ENCODE data around the gene TMEM150C.
A peak's percentile ranks its signal among the peaks of the same experiment; 100 is the strongest.
"Not testable (repeated sequence)": the region's sequence is repeated elsewhere in the genome, so short reads cannot be mapped to it uniquely, and the experiment has no call there.

TMEM150C gene

GRCh38 chr4:82555276-82555675, 6.5 kb downstream of the TMEM150C start:
- Histone ChIP-seq H3K27me3 (replicated peaks in 2 of 5; ENCODE audit: control insufficient read depth in 4 of 5, insufficient read depth in 5 of 5, low read length in 4 of 5) (no peaks in the 10 kb centered on the region), H3K36me3 (ENCODE audit: control insufficient read depth in 4 of 4, insufficient read depth in 4 of 4, low read length in 3 of 4) (no peaks in the 10 kb centered on the region), H3K27ac (ENCODE audit: insufficient read depth in 1 of 2, low read depth in 1 of 2, low read length in 2 of 2, poor library complexity in 1 of 2, severe bottlenecking in 2 of 2) (no peak overlapping the region), H3K4me3 (ENCODE audit: control insufficient read depth in 1 of 7, extremely low read depth in 1 of 7, insufficient read depth in 4 of 7, low read depth in 2 of 7, low read length in 6 of 7) (peak overlapping the region in 1 of 7 experiments; percentile 12), H3K9me3 (ENCODE audit: control extremely low read depth in 1 of 5, control insufficient read depth in 4 of 5, insufficient read depth in 2 of 5, low read depth in 1 of 5, low read length in 4 of 5) (peaks cover 0 to under 1% (median 0%) of the 10 kb centered on the region in 5 experiments), H3K4me1 (ENCODE audit: control extremely low read depth in 1 of 4, control insufficient read depth in 4 of 4, insufficient read depth in 4 of 4, low read length in 3 of 4) (peaks cover 0 to 13% (median 7%) of the 10 kb centered on the region in 4 experiments)
- ChIA-PET POLR2A (no interaction called here), CTCF (interaction anchor here (0.9 to 1.5 kb wide), 8 partner anchors 15 to 344 kb away, joined by 3 to 7 read pairs (median 4); no protein-coding TSS in a partner anchor)
- peak; percentile 62 to 87 (median 76) for DNase-seq
- 0% methylated on average over 1 of the region's 3 CpGs for WGBS (ENCODE audit: insufficient coverage)

DNA sequence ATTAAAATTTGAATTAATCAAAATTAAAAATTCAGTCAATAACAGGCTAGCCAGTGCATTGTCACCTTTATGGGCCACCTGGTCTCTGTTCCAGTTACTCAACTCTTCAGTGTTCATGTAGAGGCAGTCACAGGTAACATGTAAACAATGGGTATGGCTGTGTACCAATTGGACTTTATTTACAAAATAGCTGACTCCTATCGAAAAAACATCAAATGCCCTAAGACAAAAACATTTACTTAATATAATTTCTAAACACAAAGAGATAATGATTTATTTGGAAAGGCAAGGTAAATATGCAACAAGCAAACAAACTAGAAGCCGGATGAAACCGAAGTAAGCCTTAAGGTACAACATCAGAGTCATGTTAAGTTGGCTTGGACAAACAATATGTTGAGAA, 8.8 kb downstream of the TMEM150C start:
- H3K36me3 ChIP-seq (ENCODE audit: control insufficient read depth in 4 of 4, insufficient read depth in 4 of 4, low read length in 3 of 4) = no peaks in the 10 kb centered on the region
- peaks cover 0 to 4% (median under 1%) of the 10 kb centered on the region in 5 experiments for H3K9me3 ChIP-seq (ENCODE audit: control extremely low read depth in 1 of 5, control insufficient read depth in 4 of 5, insufficient read depth in 2 of 5, low read depth in 1 of 5, low read length in 4 of 5)
- H3K4me1 ChIP-seq (ENCODE audit: control extremely low read depth in 1 of 4, control insufficient read depth in 4 of 4, insufficient read depth in 4 of 4, low read length in 3 of 4) = peaks cover 0 to 13% (median 7%) of the 10 kb centered on the region in 4 experiments
- DNase-seq = no peak
- ChIA-PET CTCF (no interaction called here), POLR2A (no interaction called here)
- no peaks in the 10 kb centered on the region for H3K27me3 ChIP-seq (replicated peaks in 2 of 5; ENCODE audit: control insufficient read depth in 4 of 5, insufficient read depth in 5 of 5, low read length in 4 of 5)
- H3K27ac ChIP-seq (ENCODE audit: insufficient read depth in 1 of 2, low read depth in 1 of 2, low read length in 2 of 2, poor library complexity in 1 of 2, severe bottlenecking in 2 of 2) = no peak overlapping the region
- no peak overlapping the region for H3K4me3 ChIP-seq (ENCODE audit: control insufficient read depth in 1 of 7, extremely low read depth in 1 of 7, insufficient read depth in 4 of 7, low read depth in 2 of 7, low read length in 6 of 7)
- WGBS (ENCODE audit: insufficient coverage) = no CpG with 5 or more reads among the region's 3 CpGs

DNA sequence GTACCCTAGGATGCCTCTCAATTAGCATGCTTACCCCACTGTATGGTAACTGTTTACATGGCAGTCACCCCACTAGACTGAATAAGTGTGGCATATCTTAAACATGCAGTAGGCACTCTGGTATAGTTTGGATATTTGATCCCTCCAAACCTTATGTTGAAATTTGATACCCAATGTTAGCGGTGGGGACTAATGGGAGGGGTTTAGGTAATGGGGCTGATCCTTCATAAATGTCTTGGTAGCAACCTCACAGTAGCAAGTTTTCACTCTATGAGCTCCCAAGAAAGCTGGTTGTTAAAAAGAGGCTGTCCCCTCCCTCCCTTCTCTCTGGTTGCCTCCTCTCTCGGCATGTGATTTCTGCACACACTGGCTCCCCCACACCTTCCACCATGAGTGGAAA, 10.1 kb downstream of the TMEM150C start:
- Histone ChIP-seq H3K9me3 (ENCODE audit: control extremely low read depth in 1 of 5, control insufficient read depth in 4 of 5, insufficient read depth in 2 of 5, low read depth in 1 of 5, low read length in 4 of 5) (peaks cover 0 to 4% (median 3%) of the 10 kb centered on the region in 5 experiments), H3K4me3 (ENCODE audit: control insufficient read depth in 1 of 7, extremely low read depth in 1 of 7, insufficient read depth in 4 of 7, low read depth in 2 of 7, low read length in 6 of 7) (no peak overlapping the region), H3K36me3 (ENCODE audit: control insufficient read depth in 4 of 4, insufficient read depth in 4 of 4, low read length in 3 of 4) (no peaks in the 10 kb centered on the region), H3K27me3 (replicated peaks in 2 of 5; ENCODE audit: control insufficient read depth in 4 of 5, insufficient read depth in 5 of 5, low read length in 4 of 5) (no peaks in the 10 kb centered on the region), H3K27ac (ENCODE audit: insufficient read depth in 1 of 2, low read depth in 1 of 2, low read length in 2 of 2, poor library complexity in 1 of 2, severe bottlenecking in 2 of 2) (no peak overlapping the region), H3K4me1 (ENCODE audit: control extremely low read depth in 1 of 4, control insufficient read depth in 4 of 4, insufficient read depth in 4 of 4, low read length in 3 of 4) (peaks cover 0 to 13% (median 7%) of the 10 kb centered on the region in 4 experiments)
- DNase-seq = no peak
- POLR2A ChIA-PET = no interaction called here
- 100% methylated on average over 2 of the region's 2 CpGs for WGBS (ENCODE audit: insufficient coverage)
- CTCF ChIA-PET = interaction anchor here (0.8 to 1.2 kb wide), 2 partner anchors 187 to 188 kb away, joined by 3 read pairs; no protein-coding TSS in a partner anchor

GRCh38 chr4:82547850-82548249, 13.9 kb downstream of the TMEM150C start:
- H3K27ac ChIP-seq (ENCODE audit: insufficient read depth in 1 of 2, low read depth in 1 of 2, low read length in 2 of 2, poor library complexity in 1 of 2, severe bottlenecking in 2 of 2); DNase-seq; H3K4me1 ChIP-seq (ENCODE audit: control extremely low read depth in 1 of 4, control insufficient read depth in 4 of 4, insufficient read depth in 4 of 4, low read length in 3 of 4); H3K9me3 ChIP-seq (ENCODE audit: control extremely low read depth in 1 of 5, control insufficient read depth in 4 of 5, insufficient read depth in 2 of 5, low read depth in 1 of 5, low read length in 4 of 5); POLR2A ChIA-PET; H3K27me3 ChIP-seq (replicated peaks in 2 of 5; ENCODE audit: control insufficient read depth in 4 of 5, insufficient read depth in 5 of 5, low read length in 4 of 5); H3K36me3 ChIP-seq (ENCODE audit: control insufficient read depth in 4 of 4, insufficient read depth in 4 of 4, low read length in 3 of 4); H3K4me3 ChIP-seq (ENCODE audit: control insufficient read depth in 1 of 7, extremely low read depth in 1 of 7, insufficient read depth in 4 of 7, low read depth in 2 of 7, low read length in 6 of 7): not testable (repeated sequence)
- CTCF ChIA-PET = interaction anchor here (1.2 kb wide), 1 partner anchor 192 kb away, joined by 3 read pairs; no protein-coding TSS in a partner anchor
- WGBS (ENCODE audit: insufficient coverage) = 100% methylated on average over 2 of the region's 3 CpGs

GRCh38 chr4:82543131-82543530, 18.7 kb downstream of the TMEM150C start:
- Histone ChIP-seq H3K27ac (ENCODE audit: insufficient read depth in 1 of 2, low read depth in 1 of 2, low read length in 2 of 2, poor library complexity in 1 of 2, severe bottlenecking in 2 of 2) (no peak overlapping the region), H3K36me3 (ENCODE audit: control insufficient read depth in 4 of 4, insufficient read depth in 4 of 4, low read length in 3 of 4) (no peaks in the 10 kb centered on the region), H3K4me1 (ENCODE audit: control extremely low read depth in 1 of 4, control insufficient read depth in 4 of 4, insufficient read depth in 4 of 4, low read length in 3 of 4) (no peaks in the 10 kb centered on the region), H3K9me3 (ENCODE audit: control extremely low read depth in 1 of 5, control insufficient read depth in 4 of 5, insufficient read depth in 2 of 5, low read depth in 1 of 5, low read length in 4 of 5) (peaks cover 0 to 3% (median 2%) of the 10 kb centered on the region in 5 experiments), H3K4me3 (ENCODE audit: control insufficient read depth in 1 of 7, extremely low read depth in 1 of 7, insufficient read depth in 4 of 7, low read depth in 2 of 7, low read length in 6 of 7) (no peak overlapping the region), H3K27me3 (replicated peaks in 2 of 5; ENCODE audit: control insufficient read depth in 4 of 5, insufficient read depth in 5 of 5, low read length in 4 of 5) (no peaks in the 10 kb centered on the region)
- DNase-seq = no peak
- ChIA-PET CTCF (no interaction called here), POLR2A (no interaction called here)
- 100% methylated on average over 1 of the region's 1 CpG for WGBS (ENCODE audit: insufficient coverage)

GRCh38 chr4:82542642-82543041, 19.1 kb downstream of the TMEM150C start:
- Histone ChIP-seq H3K27me3 (replicated peaks in 2 of 5; ENCODE audit: control insufficient read depth in 4 of 5, insufficient read depth in 5 of 5, low read length in 4 of 5) (no peaks in the 10 kb centered on the region), H3K9me3 (ENCODE audit: control extremely low read depth in 1 of 5, control insufficient read depth in 4 of 5, insufficient read depth in 2 of 5, low read depth in 1 of 5, low read length in 4 of 5) (peaks cover 0 to 2% (median 0%) of the 10 kb centered on the region in 5 experiments), H3K36me3 (ENCODE audit: control insufficient read depth in 4 of 4, insufficient read depth in 4 of 4, low read length in 3 of 4) (no peaks in the 10 kb centered on the region), H3K27ac (ENCODE audit: insufficient read depth in 1 of 2, low read depth in 1 of 2, low read length in 2 of 2, poor library complexity in 1 of 2, severe bottlenecking in 2 of 2) (no peak overlapping the region), H3K4me3 (ENCODE audit: control insufficient read depth in 1 of 7, extremely low read depth in 1 of 7, insufficient read depth in 4 of 7, low read depth in 2 of 7, low read length in 6 of 7) (no peak overlapping the region), H3K4me1 (ENCODE audit: control extremely low read depth in 1 of 4, control insufficient read depth in 4 of 4, insufficient read depth in 4 of 4, low read length in 3 of 4) (no peaks in the 10 kb centered on the region)
- CTCF ChIA-PET = no interaction called here
- no peak for DNase-seq
- WGBS (ENCODE audit: insufficient coverage) = 100% methylated on average over 3 of the region's 3 CpGs
- POLR2A ChIA-PET = no interaction called here

DNA sequence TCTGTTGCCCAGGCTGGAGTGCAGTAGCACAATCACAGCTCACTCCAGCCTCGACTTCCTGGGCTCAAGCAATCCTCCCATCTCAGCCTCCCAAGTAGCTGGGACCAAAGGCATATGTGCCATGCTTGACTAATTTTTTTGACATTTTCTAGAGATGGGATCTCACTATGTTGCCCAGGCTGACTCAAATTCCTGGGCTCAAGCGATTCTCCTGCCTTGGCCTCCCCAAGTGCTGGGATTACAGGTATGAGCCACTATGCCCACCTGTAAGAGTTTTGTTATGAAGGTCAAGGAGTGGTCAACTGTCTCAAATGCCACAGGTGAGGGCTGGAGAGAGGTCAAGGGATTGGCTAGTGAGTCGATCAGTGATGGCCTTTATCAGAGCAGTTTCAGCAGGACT, 32.5 kb downstream of the TMEM150C start:
- Histone ChIP-seq H3K9me3 (ENCODE audit: control extremely low read depth in 1 of 5, control insufficient read depth in 4 of 5, insufficient read depth in 2 of 5, low read depth in 1 of 5, low read length in 4 of 5) (no peaks in the 10 kb centered on the region), H3K36me3 (ENCODE audit: control insufficient read depth in 4 of 4, insufficient read depth in 4 of 4, low read length in 3 of 4) (no peaks in the 10 kb centered on the region), H3K27me3 (replicated peaks in 2 of 5; ENCODE audit: control insufficient read depth in 4 of 5, insufficient read depth in 5 of 5, low read length in 4 of 5) (no peaks in the 10 kb centered on the region), H3K27ac (ENCODE audit: insufficient read depth in 1 of 2, low read depth in 1 of 2, low read length in 2 of 2, poor library complexity in 1 of 2, severe bottlenecking in 2 of 2) (no peak overlapping the region), H3K4me1 (ENCODE audit: control extremely low read depth in 1 of 4, control insufficient read depth in 4 of 4, insufficient read depth in 4 of 4, low read length in 3 of 4) (peaks cover 0 to 3% (median 0%) of the 10 kb centered on the region in 4 experiments), H3K4me3 (ENCODE audit: control insufficient read depth in 1 of 7, extremely low read depth in 1 of 7, insufficient read depth in 4 of 7, low read depth in 2 of 7, low read length in 6 of 7) (no peak overlapping the region)
- ChIA-PET CTCF (no interaction called here), POLR2A (no interaction called here)
- WGBS (ENCODE audit: insufficient coverage) = 100% methylated on average over 3 of the region's 3 CpGs
- DNase-seq = no peak

All from common myeloid progenitor, CD34-positive (primary cell).